ENCODE results near the gene PRSS12. TPM values are rescaled to one million over a fixed set of nuclear protein-coding genes. Genes with fewer than 3 reads are reported as not detected.

The PRSS12 gene
- polyA plus RNA-seq, 3 donors: not detected

DNA sequence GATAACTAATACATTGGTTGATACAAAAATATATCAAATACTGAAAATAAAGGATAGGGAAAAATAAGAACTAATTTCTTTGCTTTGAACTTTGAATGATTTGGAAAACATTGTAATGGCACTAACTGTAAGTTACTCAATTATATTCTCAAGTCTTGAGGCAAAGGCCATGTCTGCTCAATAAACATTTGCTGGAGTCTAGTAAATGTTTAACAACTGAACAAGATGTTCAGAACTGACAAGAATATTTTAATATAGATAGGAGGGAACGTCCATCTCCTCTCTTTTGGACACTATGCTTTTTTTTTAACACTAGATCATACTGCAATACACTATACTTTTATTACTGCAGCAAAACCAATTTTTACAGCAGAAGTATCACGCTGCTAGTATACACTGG, 76.2 kb downstream of the PRSS12 start:
- H4K20me1 ChIP-seq (ENCODE audit: insufficient read depth, low read length): no peaks in the 10 kb centered on the region
- TF ChIP-seq, protein P1, sequence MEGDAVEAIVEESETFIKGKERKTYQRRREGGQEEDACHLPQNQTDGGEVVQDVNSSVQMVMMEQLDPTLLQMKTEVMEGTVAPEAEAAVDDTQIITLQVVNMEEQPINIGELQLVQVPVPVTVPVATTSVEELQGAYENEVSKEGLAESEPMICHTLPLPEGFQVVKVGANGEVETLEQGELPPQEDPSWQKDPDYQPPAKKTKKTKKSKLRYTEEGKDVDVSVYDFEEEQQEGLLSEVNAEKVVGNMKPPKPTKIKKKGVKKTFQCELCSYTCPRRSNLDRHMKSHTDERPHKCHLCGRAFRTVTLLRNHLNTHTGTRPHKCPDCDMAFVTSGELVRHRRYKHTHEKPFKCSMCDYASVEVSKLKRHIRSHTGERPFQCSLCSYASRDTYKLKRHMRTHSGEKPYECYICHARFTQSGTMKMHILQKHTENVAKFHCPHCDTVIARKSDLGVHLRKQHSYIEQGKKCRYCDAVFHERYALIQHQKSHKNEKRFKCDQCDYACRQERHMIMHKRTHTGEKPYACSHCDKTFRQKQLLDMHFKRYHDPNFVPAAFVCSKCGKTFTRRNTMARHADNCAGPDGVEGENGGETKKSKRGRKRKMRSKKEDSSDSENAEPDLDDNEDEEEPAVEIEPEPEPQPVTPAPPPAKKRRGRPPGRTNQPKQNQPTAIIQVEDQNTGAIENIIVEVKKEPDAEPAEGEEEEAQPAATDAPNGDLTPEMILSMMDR (IDR thresholded peaks at IDR 0.05): no peak
- no peak overlapping the region for H2AFZ ChIP-seq (ENCODE audit: insufficient read depth, low read depth, low read length, poor library complexity, severe bottlenecking)
- peaks cover 0 to 4% of the 10 kb centered on the region in 2 donors for H3K9me3 ChIP-seq (replicated peaks in 1 of 2; ENCODE audit: control insufficient read depth in 1 of 2, insufficient read depth in 1 of 2, low read length in 2 of 2)
- Mint-ChIP-seq H3K9me3 (peaks cover 0 to 5% (median 2%) of the 10 kb centered on the region in 7 donors), H3K36me3 (peaks cover 3 to 5% of the 10 kb centered on the region in 2 donors), H3K4me1 (peaks cover 35% of the 10 kb centered on the region), H3K27me3 (ENCODE audit: low read depth in 3 of 3) (no peaks in the 10 kb centered on the region), H3K4me3 (no peak overlapping the region), H3K27ac (no peak overlapping the region)
- no peak overlapping the region for H3K9ac ChIP-seq (ENCODE audit: insufficient read depth, low read length, poor library complexity, severe bottlenecking)
- H3K4me2 ChIP-seq (replicated peaks; ENCODE audit: extremely low read depth, low read length, poor library complexity, severe bottlenecking): no peak overlapping the region
- no peak for DNase-seq
- H3K27me3 ChIP-seq (ENCODE audit: control insufficient read depth in 2 of 2, insufficient read depth in 2 of 2, low read length in 2 of 2): no peaks in the 10 kb centered on the region
- intact Hi-C loops (cut with micrococcal nuclease): no loop called here
- WGBS (ENCODE audit: insufficient coverage): no CpG with 5 or more reads among the region's 2 CpGs
- H3K36me3 ChIP-seq (replicated peaks in 1 of 2; ENCODE audit: control insufficient read depth in 1 of 2, insufficient read depth in 2 of 2, low read length in 2 of 2): no peaks in the 10 kb centered on the region
- H3K4me1 ChIP-seq (ENCODE audit: control insufficient read depth in 1 of 2, insufficient read depth in 2 of 2, low read length in 2 of 2): peaks cover 28 to 37% of the 10 kb centered on the region in 2 donors
- H3K27ac ChIP-seq (ENCODE audit: low read depth in 1 of 2, low read length in 2 of 2): no peak overlapping the region
- peaks cover 16% of the 10 kb centered on the region for H3K79me2 ChIP-seq (ENCODE audit: insufficient read depth, low read length)
- no peak overlapping the region for H3K4me3 ChIP-seq (replicated peaks in 1 of 3; ENCODE audit: low read depth in 2 of 3, low read length in 3 of 3)

DNA sequence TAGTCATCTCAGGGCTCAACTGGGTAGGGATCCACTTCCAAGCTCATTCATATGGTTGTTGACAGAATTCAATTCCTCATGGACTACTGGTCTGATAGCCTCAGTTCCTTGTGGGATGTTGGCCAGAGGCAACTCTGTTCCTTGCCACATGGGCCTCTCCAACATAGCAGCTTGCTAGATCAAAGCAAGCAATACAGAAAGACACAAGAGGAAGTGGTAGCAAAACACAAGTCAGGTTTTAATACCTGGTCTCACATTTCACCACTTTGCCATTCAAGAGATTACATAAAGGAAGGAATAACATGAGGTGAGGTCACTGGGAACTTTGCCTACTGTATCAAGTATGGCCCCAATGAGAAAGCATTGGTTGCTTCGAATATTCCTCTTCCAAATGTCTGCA, 79.2 kb downstream of the PRSS12 start:
- Mint-ChIP-seq H3K4me1 (peaks cover 19% of the 10 kb centered on the region), H3K36me3 (peaks cover 0 to 3% of the 10 kb centered on the region in 2 donors), H3K27me3 (ENCODE audit: low read depth in 3 of 3) (no peaks in the 10 kb centered on the region), H3K9me3 (peaks cover 0 to 5% (median 2%) of the 10 kb centered on the region in 7 donors), H3K4me3 (no peak overlapping the region), H3K27ac (no peak overlapping the region)
- H2AFZ ChIP-seq (ENCODE audit: insufficient read depth, low read depth, low read length, poor library complexity, severe bottlenecking): no peak overlapping the region
- H3K9ac ChIP-seq (ENCODE audit: insufficient read depth, low read length, poor library complexity, severe bottlenecking): no peak overlapping the region
- H3K4me1 ChIP-seq (ENCODE audit: control insufficient read depth in 1 of 2, insufficient read depth in 2 of 2, low read length in 2 of 2): peaks cover 12 to 19% of the 10 kb centered on the region in 2 donors
- intact Hi-C loops (cut with micrococcal nuclease): no loop called here
- H3K4me2 ChIP-seq (replicated peaks; ENCODE audit: extremely low read depth, low read length, poor library complexity, severe bottlenecking): no peak overlapping the region
- TF ChIP-seq, protein P1 (IDR thresholded peaks at IDR 0.05): no peak
- 100% methylated on average over 1 of the region's 1 CpG for WGBS (ENCODE audit: insufficient coverage)
- H3K36me3 ChIP-seq (replicated peaks in 1 of 2; ENCODE audit: control insufficient read depth in 1 of 2, insufficient read depth in 2 of 2, low read length in 2 of 2): no peaks in the 10 kb centered on the region
- H4K20me1 ChIP-seq (ENCODE audit: insufficient read depth, low read length): no peaks in the 10 kb centered on the region
- no peak overlapping the region for H3K4me3 ChIP-seq (replicated peaks in 1 of 3; ENCODE audit: low read depth in 2 of 3, low read length in 3 of 3)
- peaks cover under 1% of the 10 kb centered on the region for H3K79me2 ChIP-seq (ENCODE audit: insufficient read depth, low read length)
- H3K27ac ChIP-seq (ENCODE audit: low read depth in 1 of 2, low read length in 2 of 2): no peak overlapping the region
- no peak for DNase-seq
- H3K27me3 ChIP-seq (ENCODE audit: control insufficient read depth in 2 of 2, insufficient read depth in 2 of 2, low read length in 2 of 2): no peaks in the 10 kb centered on the region
- peaks cover 0 to 4% of the 10 kb centered on the region in 2 donors for H3K9me3 ChIP-seq (replicated peaks in 1 of 2; ENCODE audit: control insufficient read depth in 1 of 2, insufficient read depth in 1 of 2, low read length in 2 of 2)
